Skin epidermis (tissue), 12 donors: ENCODE data around the gene POP7.
"Not testable (repeated sequence)": the region's sequence is repeated elsewhere in the genome, so short reads cannot be mapped to it uniquely, and the experiment has no call there.

Experiments used
- H3K27ac ChIP-seq, 21 experiments: fragments of 200-600 bp; sonication (generic) in 11 of 21; one replicate each; pipeline ENCODE4 v1.5.0; 2020; ENCODE audit warnings: mild to moderate bottlenecking in 3 of 21, inconsistent platforms in 2 of 21, moderate library complexity in 2 of 21
- H3K4me3 ChIP-seq, 7 experiments: fragments of 200-600 bp; sonication (generic) in 2 of 7; one replicate each; pipeline ENCODE4 v1.5.0; 2020; ENCODE audit warnings: inconsistent platforms in 2 of 7, mild to moderate bottlenecking in 2 of 7, moderate library complexity in 1 of 7

Gene POP7

GRCh38 chr7:100688326-100688860, 17.5 kb upstream of the POP7 start:
- H3K27ac ChIP-seq: peak overlapping the region in 6 of 21 experiments; percentile 0 to 39 (median 29)
- no peak overlapping the region for H3K4me3 ChIP-seq

GRCh38 chr7:100689230-100690135, 16.4 kb upstream of the POP7 start:
- H3K27ac ChIP-seq: peak overlapping the region in 1 of 21 experiments; percentile 38
- no peak overlapping the region for H3K4me3 ChIP-seq

- Histone ChIP-seq H3K4me3 (peak overlapping the region in 3 of 7 experiments; percentile 0 to 88 (median 15)), H3K27ac (peak overlapping the region in 3 of 21 experiments; percentile 41 to 96 (median 95))
Observed at GRCh38 chr7:100691676-100692577, 14.0 kb upstream of the POP7 start.

GRCh38 chr7:100692578-100692961, 13.4 kb upstream of the POP7 start:
- Histone ChIP-seq H3K27ac (peak overlapping the region in 4 of 21 experiments; percentile 25 to 98 (median 96)), H3K4me3 (peak overlapping the region in 6 of 7 experiments; percentile 0 to 94 (median 88))

- Histone ChIP-seq H3K4me3 (peak overlapping the region; percentile 66 to 94 (median 89)), H3K27ac (peak overlapping the region; percentile 71 to 98 (median 88))
Observed at GRCh38 chr7:100693312-100694097, 12.4 kb upstream of the POP7 start.

GRCh38 chr7:100694098-100694745, 11.7 kb upstream of the POP7 start, which contains the start of gene GIGYF1:
TSS of gene GIGYF1 (minus strand) at chr7:100694250. CDS start at chr7:100688238, 6,012 bp downstream.
- H3K27ac ChIP-seq: peak within 1 kb of the TSS; percentile 71 to 98 (median 88)
- peak within 1 kb of the TSS; percentile 66 to 94 (median 89) for H3K4me3 ChIP-seq

GRCh38 chr7:100696123-100696521, 9.8 kb upstream of the POP7 start:
- Histone ChIP-seq H3K4me3 (no peak overlapping the region), H3K27ac (no peak overlapping the region)

- no peak overlapping the region for H3K4me3 ChIP-seq
- no peak overlapping the region for H3K27ac ChIP-seq
Observed at GRCh38 chr7:100699018-100699417, 6.9 kb upstream of the POP7 start.

- H3K4me3 ChIP-seq, H3K27ac ChIP-seq: not testable (repeated sequence)
Observed at GRCh38 chr7:100701089-100701488, 4.8 kb upstream of the POP7 start.

- H3K4me3 ChIP-seq: peak overlapping the region; percentile 60 to 92 (median 76)
- H3K27ac ChIP-seq: peak overlapping the region; percentile 24 to 98 (median 90)
Observed at GRCh38 chr7:100705320-100705752, 585 bp upstream of the POP7 start.

- Histone ChIP-seq H3K27ac (peak overlapping the region; percentile 24 to 98 (median 89)), H3K4me3 (peak overlapping the region; percentile 60 to 92 (median 76))
Observed at GRCh38 chr7:100706672-100707311, 871 bp downstream of the POP7 start.

GRCh38 chr7:100708395-100708794, 2.5 kb downstream of the POP7 start:
- Histone ChIP-seq H3K4me3 (no peak overlapping the region), H3K27ac (no peak overlapping the region)

- no peak overlapping the region for H3K4me3 ChIP-seq
- H3K27ac ChIP-seq: no peak overlapping the region
Observed at GRCh38 chr7:100710452-100710851, 4.5 kb downstream of the POP7 start.

GRCh38 chr7:100711369-100711768, 5.4 kb downstream of the POP7 start:
- Histone ChIP-seq H3K27ac (no peak overlapping the region), H3K4me3 (no peak overlapping the region)

GRCh38 chr7:100714725-100715124, 8.8 kb downstream of the POP7 start:
- H3K27ac ChIP-seq: no peak overlapping the region
- H3K4me3 ChIP-seq: no peak overlapping the region

- not testable (repeated sequence) for H3K4me3 ChIP-seq, H3K27ac ChIP-seq
Observed at GRCh38 chr7:100717073-100717472, 11.2 kb downstream of the POP7 start.

- H3K4me3 ChIP-seq: no peak overlapping the region
- no peak overlapping the region for H3K27ac ChIP-seq
Observed at GRCh38 chr7:100719523-100720278, 13.8 kb downstream of the POP7 start.
